Adrenal gland (tissue), 12 donors: ENCODE measurements around the gene ZMYND8. TPM values are rescaled to one million over a fixed set of nuclear protein-coding genes. Genes with fewer than 3 reads are reported as not detected.

Experiments
- DNase-seq, 7 donors: peaks; one replicate each; pipeline ENCODE4 v3.0.0-alpha.2; 2019 to 2020
- H3K27ac ChIP-seq, 5 donors: fragments of 200-600 bp; sonication (generic) in 4 of 5; 1 replicate in 3 of 5; 2 replicates in 2 of 5; pipeline versions ENCODE4 v1.5.1 to v1.8.0; 2016 to 2020; ENCODE audit warnings: mild to moderate bottlenecking in 1 of 5
- H3K27me3 ChIP-seq: fragments of 200-600 bp; 2 replicates; pipeline ENCODE4 v1.8.0; 2021
- H3K36me3 ChIP-seq, 2 donors: fragments of 200-600 bp; replicated peaks in 1 of 2; 1 replicate in 1 of 2; 2 replicates in 1 of 2; pipeline versions ENCODE4 v1.5.1 to v1.8.0; 2018 to 2022
- H3K4me1 ChIP-seq, 2 donors: fragments of 200-600 bp; replicated peaks in 1 of 2; 1 replicate in 1 of 2; 2 replicates in 1 of 2; pipeline versions ENCODE4 v1.5.1 to v1.8.0; 2018 to 2021
- H3K4me3 ChIP-seq, 4 donors: fragments of 200-600 bp; sonication (generic) in 3 of 4; one replicate each; pipeline ENCODE4 v1.5.1; 2016 to 2018
- H3K9me3 ChIP-seq, 3 donors: fragments of 200-600 bp; sonication (generic) in 1 of 3; replicated peaks in 1 of 3; 1 replicate in 2 of 3; 2 replicates in 1 of 3; pipeline versions ENCODE4 v1.5.1 to v1.8.0; 2016 to 2021
- CTCF ChIP-seq, 6 experiments: fragments of 450-650 bp in 4 of 6; fragments of 200-600 bp in 2 of 6; sonication (generic) in 1 of 6; IDR thresholded peaks; 1 replicate in 5 of 6; 2 replicates in 1 of 6; pipeline versions ENCODE4 v1.5.1 to v1.8.0; 2016 to 2021; ENCODE audit warnings: antibody characterized with exemption in 6 of 6, mild to moderate bottlenecking in 2 of 6, moderate library complexity in 1 of 6
- POLR2A ChIP-seq, 2 donors: fragments of 450-650 bp; IDR thresholded peaks; one replicate each; pipeline ENCODE4 v1.6.1; 2017; ENCODE audit warnings: antibody characterized with exemption in 2 of 2, mild to moderate bottlenecking in 2 of 2, moderate library complexity in 1 of 2
- WGBS, 4 donors: extraction: QIAGEN DNeasy Blood & Tissue Kit in 2 of 4; methylation state at CpG; one replicate each; pipeline versions ENCODE4 v1.1.5 to v1.1.7; 2013 to 2017; 5-methylcytosine and 5-hydroxymethylcytosine counted together
- intact Hi-C, 2 donors: fragments of 100-400 bp; cut with DNase I; formaldehyde crosslinking; loops; one replicate each; pipeline versions ENCODE4 v1.14.1 to v1.15.0; 2022 to 2023
- polyA plus RNA-seq, 3 donors: library from polyadenylated mRNA; stranded (reverse); fragments of 200-250 nt in 2 of 3; fragments of 350-450 nt in 1 of 3; fragmentation: Illumina TruSeq in 1 of 3; extraction: RNeasy Lipid Tissue Mini Kit (QIAGEN cat#74804) in 1 of 3; gene quantifications; one replicate each; pipeline ENCODE4 v1.2.3, GENCODE V29; 2013 to 2014
- total RNA-seq, 9 donors: library from RNA; depleted of rRNA in 4 of 9; stranded (reverse); fragments of >200 nt in 4 of 9; fragments of 120-200 nt in 1 of 9; fragmentation: NEBNext Ultra II Directional in 1 of 9; extraction: Animal tissue kit (Norgen Biotek cat#: 25700) in 1 of 9; gene quantifications; one replicate each; pipeline versions ENCODE4 v1.1.0 to v1.2.4, GENCODE V29; 2013 to 2023
- donor health status: healthy with polysubstance abuse.
- donor health status: Bipolar disorder and iron deficiency.
- donor health status: DM: yes; HTN: yes; CAD: no.
- donor health status: DM: no; HTN: no; CAD: no.
- donor health status: DM: no; HTN: no; CAD: no.
- donor health status: DM: yes; HTN: yes; CAD: no.

The ZMYND8 gene
- total and polyA plus RNA-seq, 12 donors = 37.0 to 116 (median 67.2) TPM

GRCh38 chr20:47165376-47165865, 191.1 kb downstream of the ZMYND8 start:
- Histone ChIP-seq H3K4me1 (no peaks in the 10 kb centered on the region), H3K27ac (no peak overlapping the region), H3K27me3 (peaks cover 3% of the 10 kb centered on the region), H3K9me3 (no peaks in the 10 kb centered on the region), H3K4me3 (no peak overlapping the region), H3K36me3 (no peaks in the 10 kb centered on the region)
- intact Hi-C loops = no loop called here
- WGBS, 4 donors = 68 to 87% (median 80%) methylated on average over 3 to 4 of the region's 4 CpGs
- no peak for DNase-seq
- no peak for TF ChIP-seq CTCF (IDR thresholded peaks at IDR 0.05)
- TF ChIP-seq POLR2A (IDR thresholded peaks at IDR 0.05) = no peak

GRCh38 chr20:47164140-47164539, 192.4 kb downstream of the ZMYND8 start:
- Histone ChIP-seq H3K9me3 (no peaks in the 10 kb centered on the region), H3K27ac (no peak overlapping the region), H3K4me3 (no peak overlapping the region), H3K36me3 (no peaks in the 10 kb centered on the region), H3K27me3 (peaks cover 3% of the 10 kb centered on the region), H3K4me1 (no peaks in the 10 kb centered on the region)
- TF ChIP-seq CTCF (IDR thresholded peaks at IDR 0.05) = no peak
- TF ChIP-seq POLR2A (IDR thresholded peaks at IDR 0.05) = no peak
- 72 to 89% (median 86%) methylated on average over 12 to 13 of the region's 13 CpGs for WGBS, 4 donors
- DNase-seq = no peak
- intact Hi-C loops = no loop called here

- no peak for TF ChIP-seq POLR2A (IDR thresholded peaks at IDR 0.05)
- no peak for TF ChIP-seq CTCF (IDR thresholded peaks at IDR 0.05)
- H3K4me3 ChIP-seq = no peak overlapping the region
- H3K36me3 ChIP-seq = no peaks in the 10 kb centered on the region
- intact Hi-C loops = no loop called here
- WGBS, 4 donors = 72 to 91% (median 76%) methylated on average over 10 of the region's 10 CpGs
- no peak overlapping the region for H3K27ac ChIP-seq
- H3K27me3 ChIP-seq = peaks cover 3% of the 10 kb centered on the region
- DNase-seq = no peak
- H3K4me1 ChIP-seq = no peaks in the 10 kb centered on the region
- no peaks in the 10 kb centered on the region for H3K9me3 ChIP-seq
Measured at GRCh38 chr20:47161411-47161810, 195.1 kb downstream of the ZMYND8 start.

- H3K9me3 ChIP-seq = no peaks in the 10 kb centered on the region
- no peak overlapping the region for H3K27ac ChIP-seq
- H3K4me1 ChIP-seq = no peaks in the 10 kb centered on the region
- H3K36me3 ChIP-seq = no peaks in the 10 kb centered on the region
- TF ChIP-seq POLR2A (IDR thresholded peaks at IDR 0.05) = no peak
- no peak for TF ChIP-seq CTCF (IDR thresholded peaks at IDR 0.05)
- peaks cover 3% of the 10 kb centered on the region for H3K27me3 ChIP-seq
- 80 to 92% (median 88%) methylated on average over 7 to 14 of the region's 14 CpGs for WGBS, 4 donors
- H3K4me3 ChIP-seq = no peak overlapping the region
- intact Hi-C loops = no loop called here
- DNase-seq = no peak
Measured at GRCh38 chr20:47160992-47161391, 195.5 kb downstream of the ZMYND8 start.
